ENCODE measurements around the gene LBP. TPM values are rescaled to one million over a fixed set of nuclear protein-coding genes. Genes with fewer than 3 reads are reported as not detected.
"Not testable (repeated sequence)": the region's sequence is repeated elsewhere in the genome, so short reads cannot be mapped to it uniquely, and the experiment has no call there.

The LBP gene
- total RNA-seq, 4 donors from 2014 or later: 0.23 to 0.55 TPM; not detected in 2

- intact Hi-C loops (cut with DNase I; ENCODE audit: low total_unique reads): no loop called here
- no peak for DNase-seq (ENCODE audit: low spot score in 2 of 2)
- WGBS, 2 donors: 69 to 79% methylated on average over 4 of the region's 4 CpGs
- TF ChIP-seq POLR2A (IDR thresholded peaks at IDR 0.05) (no peak), CTCF (IDR thresholded peaks at IDR 0.05) (no peak)
- H3K4me3 ChIP-seq (ENCODE audit: low read depth, poor library complexity, severe bottlenecking): no peak overlapping the region
Observed at GRCh38 chr20:38387953-38388352, 41.7 kb downstream of the LBP start.

- WGBS, 2 donors: 68 to 82% methylated on average over 3 of the region's 3 CpGs
- DNase-seq (ENCODE audit: low spot score in 2 of 2): no peak
- H3K4me3 ChIP-seq (ENCODE audit: low read depth, poor library complexity, severe bottlenecking): no peak overlapping the region
- TF ChIP-seq CTCF (IDR thresholded peaks at IDR 0.05) (no peak), POLR2A (IDR thresholded peaks at IDR 0.05) (no peak)
- intact Hi-C loops (cut with DNase I; ENCODE audit: low total_unique reads): no loop called here
Observed at GRCh38 chr20:38392356-38392755, 46.1 kb downstream of the LBP start.

GRCh38 chr20:38393259-38393658 lies 47.0 kb downstream of the LBP start:
- 48 to 54% methylated on average over 5 of the region's 5 CpGs for WGBS, 2 donors
- no peak for DNase-seq (ENCODE audit: low spot score in 2 of 2)
- no peak overlapping the region for H3K4me3 ChIP-seq (ENCODE audit: low read depth, poor library complexity, severe bottlenecking)
- intact Hi-C loops (cut with DNase I; ENCODE audit: low total_unique reads): no loop called here
- TF ChIP-seq CTCF (IDR thresholded peaks at IDR 0.05): no peak

GRCh38 chr20:38395165-38395564 lies 48.9 kb downstream of the LBP start:
- DNase-seq (ENCODE audit: low spot score in 2 of 2): no peak
- intact Hi-C loops (cut with DNase I; ENCODE audit: low total_unique reads): no loop called here
- TF ChIP-seq POLR2A (IDR thresholded peaks at IDR 0.05) (no peak), CTCF (IDR thresholded peaks at IDR 0.05) (no peak)
- H3K4me3 ChIP-seq (ENCODE audit: low read depth, poor library complexity, severe bottlenecking): no peak overlapping the region
- 25 to 31% methylated on average over 2 of the region's 2 CpGs for WGBS, 2 donors

GRCh38 chr20:38395751-38396395 lies 49.6 kb downstream of the LBP start:
- intact Hi-C loops (cut with DNase I; ENCODE audit: low total_unique reads); DNase-seq (ENCODE audit: low spot score in 2 of 2): not testable (repeated sequence)
- WGBS, 2 donors: 65 to 79% methylated on average over 2 of the region's 2 CpGs

GRCh38 chr20:38402089-38402488 lies 55.8 kb downstream of the LBP start:
- intact Hi-C loops (cut with DNase I; ENCODE audit: low total_unique reads): no loop called here
- TF ChIP-seq CTCF (IDR thresholded peaks at IDR 0.05) (no peak), POLR2A (IDR thresholded peaks at IDR 0.05) (no peak)

More at GRCh38 chr20:38395751-38396395, 49.6 kb downstream of the LBP start:
- not testable (repeated sequence) for H3K4me3 ChIP-seq (ENCODE audit: low read depth, poor library complexity, severe bottlenecking)

More at GRCh38 chr20:38402089-38402488, 55.8 kb downstream of the LBP start:
- H3K4me3 ChIP-seq (ENCODE audit: low read depth, poor library complexity, severe bottlenecking): no peak overlapping the region
- WGBS, 2 donors: 95 to 97% methylated on average over 5 of the region's 5 CpGs
- DNase-seq (ENCODE audit: low spot score in 2 of 2): peak in 1 of 2 donors; percentile 37
